Fibroblast of skin of back (primary cell): Measurements from ENCODE around the gene KLRG1.

ENCODE experiments used
- DNase-seq: peaks from one replicate; pipeline ENCODE4 v3.0.0-alpha.2; 2013

KLRG1 gene

GRCh38 chr12:8987163-8987562 is 2.2 kb upstream of the KLRG1 start:
- no peak for DNase-seq

- DNase-seq: no peak
Observed at GRCh38 chr12:8987685-8988084, 1.7 kb upstream of the KLRG1 start.

GRCh38 chr12:8991371-8992345 is 2.3 kb downstream of the KLRG1 start:
- no peak for DNase-seq

GRCh38 chr12:8993827-8994226 is 4.5 kb downstream of the KLRG1 start:
- DNase-seq: no peak

DNA sequence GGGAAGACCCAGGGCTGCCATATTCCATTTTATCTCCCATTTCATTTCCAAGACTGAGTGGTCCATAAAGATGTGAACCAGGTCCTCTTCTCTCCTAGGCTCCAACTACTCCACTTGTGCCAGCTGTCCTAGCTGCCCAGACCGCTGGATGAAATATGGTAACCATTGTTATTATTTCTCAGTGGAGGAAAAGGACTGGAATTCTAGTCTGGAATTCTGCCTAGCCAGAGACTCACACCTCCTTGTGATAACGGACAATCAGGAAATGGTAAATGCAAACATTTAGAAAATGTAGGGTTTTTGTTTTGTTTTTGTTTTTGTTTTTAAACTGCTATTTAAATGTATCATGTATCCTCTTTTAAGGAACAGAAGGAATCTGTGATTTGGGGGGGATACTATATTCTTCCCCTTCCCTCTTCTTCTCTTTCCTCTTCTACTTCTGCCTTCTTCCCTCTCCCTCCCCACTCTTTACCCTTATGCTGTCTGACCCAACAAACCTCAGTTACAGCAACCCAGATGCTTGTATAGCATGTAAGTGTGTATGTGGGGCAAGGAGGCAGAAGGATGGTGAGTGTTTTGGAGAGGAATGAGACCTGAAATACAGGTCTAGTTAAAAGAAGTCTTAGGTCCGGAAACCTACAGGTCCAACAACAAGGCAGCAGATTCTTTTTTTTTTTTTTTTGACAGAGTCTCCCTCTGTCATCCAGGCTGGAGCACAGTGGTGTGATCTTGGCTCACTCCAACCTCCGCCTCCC is 5.9 kb downstream of the KLRG1 start:
- no peak for DNase-seq

- peak; percentile 7 for DNase-seq
Observed at GRCh38 chr12:8996682-8997405, 7.5 kb downstream of the KLRG1 start.

DNA sequence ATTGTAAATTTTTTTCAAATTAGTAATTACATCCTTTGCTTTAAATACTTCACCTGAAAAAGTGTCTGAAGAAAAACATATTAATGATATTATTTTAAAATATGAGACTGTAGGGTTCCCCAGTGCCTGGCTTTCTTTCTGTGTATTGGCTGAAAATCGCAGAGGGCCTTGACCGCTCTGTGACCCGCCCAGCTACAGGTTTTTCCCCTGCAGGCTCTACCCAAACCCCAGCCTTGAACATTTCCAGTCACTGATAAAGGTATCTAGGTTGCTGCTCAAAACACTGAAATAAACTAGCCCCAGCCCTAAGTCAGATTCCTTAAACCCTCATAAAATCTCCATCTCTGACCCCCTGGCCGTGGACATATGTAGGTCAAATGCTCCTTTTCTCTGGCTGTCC is 11.9 kb downstream of the KLRG1 start:
- DNase-seq: no peak

DNA sequence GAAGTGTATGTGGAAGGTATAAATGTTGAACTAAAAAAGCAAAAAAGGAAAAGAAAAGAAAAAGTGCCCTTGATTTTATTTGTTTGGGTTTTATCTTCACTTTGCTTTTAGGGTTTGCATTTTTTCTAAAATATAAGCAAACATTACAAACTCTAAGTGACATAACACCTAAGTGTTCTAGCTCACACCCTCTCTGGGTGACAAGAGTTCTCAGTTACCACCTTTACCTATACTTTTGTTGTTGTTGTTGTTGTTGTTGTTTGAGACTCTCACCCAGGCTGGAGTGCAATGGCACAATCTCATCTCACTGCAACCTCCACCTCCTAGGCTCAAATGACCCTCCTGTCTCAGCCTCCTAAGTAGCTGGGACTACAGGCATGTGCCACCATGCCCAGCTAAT is 13.0 kb downstream of the KLRG1 start:
- no peak for DNase-seq

DNA sequence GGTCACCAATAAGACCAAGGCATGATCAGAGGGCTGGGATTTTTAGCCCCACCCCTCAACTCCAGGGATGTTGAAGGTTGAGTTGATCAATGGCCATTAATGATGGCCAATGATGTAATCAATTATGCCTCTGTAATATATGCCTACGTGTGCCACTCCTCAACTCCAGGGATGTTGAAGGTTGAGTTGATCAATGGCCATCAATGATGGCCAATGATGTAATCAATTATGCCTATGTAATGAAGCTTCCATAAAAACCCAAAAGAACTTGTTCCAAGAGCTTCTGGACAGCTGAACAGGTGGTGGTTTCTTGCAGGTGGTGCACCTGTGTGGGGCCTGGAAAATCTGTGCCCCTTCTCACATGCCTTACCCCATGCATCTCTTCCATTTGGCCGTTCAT is 33.2 kb downstream of the KLRG1 start:
- DNase-seq: no peak

GRCh38 chr12:9024512-9024911 is 35.2 kb downstream of the KLRG1 start:
- no peak for DNase-seq

GRCh38 chr12:9027161-9028059 is 38.1 kb downstream of the KLRG1 start:
- no peak for DNase-seq

GRCh38 chr12:9030776-9031175 is 41.4 kb downstream of the KLRG1 start:
- no peak for DNase-seq

GRCh38 chr12:9032202-9032964 is 43.0 kb downstream of the KLRG1 start:
- no peak for DNase-seq

- DNase-seq: no peak
Observed at GRCh38 chr12:9033265-9033887, 44.0 kb downstream of the KLRG1 start.

DNA sequence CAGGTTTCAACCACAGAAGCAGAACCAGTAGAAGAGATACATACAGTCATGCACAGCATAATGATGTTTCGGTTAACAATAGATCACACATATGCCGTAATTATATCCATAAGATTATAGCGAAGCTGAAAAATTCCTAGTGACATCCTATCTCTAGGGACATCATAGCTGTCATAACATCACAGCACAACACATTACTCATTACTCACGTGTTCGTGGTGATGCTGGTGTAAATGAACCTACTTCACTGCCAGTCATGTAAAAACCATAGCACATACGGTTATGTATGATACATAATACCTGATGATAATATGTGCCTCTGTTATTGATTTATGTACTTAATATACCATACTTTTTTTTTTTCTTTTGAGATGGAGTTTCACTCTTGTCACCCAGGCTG is 44.7 kb downstream of the KLRG1 start:
- no peak for DNase-seq

DNA sequence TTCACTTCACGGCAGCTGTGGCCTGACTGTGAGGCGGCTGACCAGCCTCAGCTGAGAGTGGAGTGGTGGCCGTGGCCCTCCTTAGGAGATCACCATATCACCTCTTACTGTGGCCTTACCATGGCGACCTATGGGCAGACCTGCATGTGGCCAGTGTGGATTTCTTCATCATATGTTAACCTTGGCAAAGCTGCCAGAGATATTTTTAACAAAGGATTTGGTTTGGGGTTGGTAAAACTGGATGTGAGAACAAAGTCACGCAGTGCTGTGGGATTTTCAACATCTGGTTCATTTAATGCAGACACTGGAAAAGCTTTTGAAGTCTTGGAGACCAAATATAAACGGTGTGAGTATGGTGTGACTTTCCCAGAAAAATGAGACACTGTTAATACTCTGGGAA is 46.9 kb downstream of the KLRG1 start:
- DNase-seq: no peak

DNA sequence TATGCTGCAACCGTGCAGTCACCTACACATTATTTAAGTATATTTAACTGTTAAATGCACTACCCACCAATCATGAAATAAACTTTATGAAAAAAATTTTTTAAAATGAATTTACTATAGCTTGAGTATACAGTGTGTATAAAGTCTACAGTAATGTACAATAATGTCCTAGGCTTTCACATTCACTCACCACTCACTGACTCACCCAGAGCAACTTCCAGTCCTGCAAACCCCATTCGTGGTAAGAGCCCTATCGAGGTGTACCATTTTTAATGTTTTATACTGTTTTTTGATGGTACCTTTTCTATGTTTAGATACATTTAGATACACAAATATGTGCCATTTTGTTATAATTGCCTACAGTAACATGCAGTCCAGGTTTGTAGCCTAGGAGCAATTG is 48.1 kb downstream of the KLRG1 start:
- no peak for DNase-seq

- DNase-seq: peak; percentile 44
Observed at GRCh38 chr12:9039397-9039977, 50.1 kb downstream of the KLRG1 start.

DNA sequence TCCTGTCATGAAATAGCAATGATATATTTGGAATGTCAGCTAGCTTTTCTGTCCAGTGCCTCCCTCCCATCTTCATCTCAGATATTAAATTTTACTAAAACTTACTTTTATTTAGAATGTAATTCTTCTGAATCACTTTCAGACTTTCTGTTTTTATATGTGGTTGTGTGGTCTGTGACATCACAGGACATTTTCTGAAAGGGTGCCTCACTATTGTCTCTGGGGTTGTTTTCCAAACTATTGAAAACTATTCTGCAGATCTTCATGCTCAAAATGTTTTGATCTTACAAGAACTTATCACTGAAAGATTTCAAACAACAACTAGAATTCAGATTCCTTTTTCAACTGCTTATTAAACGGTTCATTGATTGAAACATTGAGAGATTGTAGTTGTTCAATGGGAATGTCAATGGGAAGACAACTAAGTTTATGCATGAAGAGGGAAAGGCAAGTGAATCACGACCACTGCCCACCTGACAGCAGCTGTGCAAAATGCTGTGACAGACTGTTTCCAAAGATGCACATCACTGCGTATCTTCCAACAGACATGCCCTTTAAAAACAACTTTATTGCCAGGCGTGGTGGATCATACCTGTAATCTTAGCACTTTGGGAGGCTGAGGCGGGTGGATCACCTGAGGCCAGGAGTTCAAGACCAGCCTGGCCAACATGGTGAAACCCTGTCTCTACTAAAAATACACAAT is 51.3 kb downstream of the KLRG1 start:
- DNase-seq: no peak

- DNase-seq: peak; percentile 38
Observed at GRCh38 chr12:9041321-9041720, 52.0 kb downstream of the KLRG1 start.
